Stimulated activated CD4-positive, alpha-beta T cell treated with anti-CD3 and anti-CD28 coated beads, Interleukin-2, amount 100 ng/mL, for 24 hours (primary cell): ENCODE data around the gene FZD1.

Experiments used
- DNase-seq, 2 donors: peaks; one replicate each; pipeline ENCODE4 v3.0.0-alpha.2; 2020

FZD1 gene

DNA sequence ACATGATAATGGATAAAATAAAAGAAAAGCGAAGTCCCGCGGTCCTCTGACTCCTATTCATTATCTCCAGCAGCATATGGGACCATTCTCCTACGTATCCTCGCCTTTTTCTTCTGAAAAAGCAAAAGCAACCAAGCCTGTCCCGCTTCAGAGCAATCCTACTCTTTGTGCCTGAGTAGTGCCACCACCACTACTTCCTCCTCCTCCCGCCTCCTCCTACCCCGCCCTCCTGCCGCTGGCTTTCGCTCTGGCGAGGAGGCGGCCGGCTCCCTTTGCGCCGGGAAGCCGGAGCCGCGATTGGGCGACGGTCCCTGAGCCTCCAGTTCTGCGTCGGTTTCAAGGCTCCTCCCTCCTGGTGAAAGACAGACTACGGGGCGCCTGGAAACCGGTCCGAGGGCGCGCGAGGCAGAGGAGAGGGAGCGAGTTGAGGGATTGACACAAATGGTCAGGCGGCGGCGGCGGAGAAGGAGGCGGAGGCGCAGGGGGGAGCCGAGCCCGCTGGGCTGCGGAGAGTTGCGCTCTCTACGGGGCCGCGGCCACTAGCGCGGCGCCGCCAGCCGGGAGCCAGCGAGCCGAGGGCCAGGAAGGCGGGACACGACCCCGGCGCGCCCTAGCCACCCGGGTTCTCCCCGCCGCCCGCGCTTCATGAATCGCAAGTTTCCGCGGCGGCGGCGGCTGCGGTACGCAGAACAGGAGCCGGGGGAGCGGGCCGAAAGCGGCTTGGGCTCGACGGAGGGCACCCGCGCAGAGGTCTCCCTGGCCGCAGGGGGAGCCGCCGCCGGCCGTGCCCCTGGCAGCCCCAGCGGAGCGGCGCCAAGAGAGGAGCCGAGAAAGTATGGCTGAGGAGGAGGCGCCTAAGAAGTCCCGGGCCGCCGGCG, at the start of gene FZD1:
Gene FZD1, plus strand, starts transcription at position 388 of the 878 bp plus-strand sequence. Its CDS starts 448 bp downstream, at position 836.
- peak; percentile 42 to 79 for DNase-seq

DNA sequence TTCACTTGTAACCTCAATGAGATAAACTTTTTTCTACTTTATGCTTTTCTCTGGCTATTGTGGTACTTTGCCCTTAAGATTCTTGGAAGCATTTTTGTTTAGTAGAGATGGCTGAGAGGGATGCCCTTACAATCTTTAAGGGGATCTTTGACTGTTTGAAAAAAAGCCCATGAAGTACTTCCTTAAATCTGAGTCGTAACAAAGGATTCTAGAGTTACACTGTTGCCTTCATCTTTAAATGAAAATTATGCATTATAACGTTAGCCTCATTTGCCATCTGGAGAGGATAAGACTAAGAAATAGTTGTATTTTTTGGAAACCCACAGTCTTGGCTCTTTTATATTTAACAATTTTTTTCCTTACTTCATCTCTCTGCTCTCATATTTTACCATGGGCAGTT, 37.8 kb upstream of the FZD1 start:
- DNase-seq = no peak

DNA sequence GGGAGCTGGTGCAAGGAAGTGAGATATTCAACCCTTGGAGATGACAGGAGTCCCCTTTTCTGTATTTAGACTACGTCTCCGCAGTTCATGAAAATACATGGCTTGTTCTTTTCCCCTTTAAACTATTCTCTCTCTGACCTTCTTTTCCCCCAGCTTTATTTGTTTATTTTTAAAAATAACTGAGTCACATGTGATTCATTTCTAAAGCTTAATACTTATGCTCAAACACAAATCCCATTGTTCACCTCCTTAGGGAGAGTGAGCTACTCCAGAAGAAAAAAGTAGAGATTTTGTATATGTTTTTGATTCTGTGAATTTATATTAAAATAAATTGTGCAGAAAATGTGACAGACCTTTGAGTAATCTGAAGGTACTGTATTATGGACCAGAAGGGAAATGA, 35.9 kb upstream of the FZD1 start:
- DNase-seq = no peak

DNA sequence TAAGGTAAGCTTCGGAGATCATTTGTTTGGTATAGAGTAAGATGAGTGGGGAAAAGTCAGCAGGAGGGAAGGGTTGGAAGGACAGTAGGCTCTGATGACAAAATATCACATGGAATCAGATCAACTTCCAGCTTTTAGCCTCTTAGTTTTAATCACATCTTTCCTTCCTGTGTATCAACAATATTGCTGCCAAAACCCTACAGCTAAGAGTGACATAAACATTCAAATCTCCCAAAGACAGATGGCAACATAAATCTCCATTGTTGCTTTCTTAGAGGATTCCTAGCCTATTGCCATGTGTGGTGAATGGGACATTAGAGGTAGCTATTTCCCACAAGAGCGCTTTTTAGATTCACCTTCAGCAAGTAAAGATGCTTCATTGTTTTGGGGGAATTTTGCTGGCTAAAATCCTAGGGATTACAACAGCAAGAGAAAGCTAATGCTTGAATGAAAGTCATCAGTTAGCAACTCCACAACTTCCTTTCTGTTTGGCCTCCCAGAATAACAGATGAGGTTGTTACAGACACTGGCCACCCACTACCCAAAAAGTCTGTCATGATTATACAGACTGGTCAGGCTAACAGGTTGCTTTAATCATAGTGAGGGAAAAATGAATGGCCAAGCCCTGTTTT, 35.2 kb upstream of the FZD1 start:
- DNase-seq = no peak

DNA sequence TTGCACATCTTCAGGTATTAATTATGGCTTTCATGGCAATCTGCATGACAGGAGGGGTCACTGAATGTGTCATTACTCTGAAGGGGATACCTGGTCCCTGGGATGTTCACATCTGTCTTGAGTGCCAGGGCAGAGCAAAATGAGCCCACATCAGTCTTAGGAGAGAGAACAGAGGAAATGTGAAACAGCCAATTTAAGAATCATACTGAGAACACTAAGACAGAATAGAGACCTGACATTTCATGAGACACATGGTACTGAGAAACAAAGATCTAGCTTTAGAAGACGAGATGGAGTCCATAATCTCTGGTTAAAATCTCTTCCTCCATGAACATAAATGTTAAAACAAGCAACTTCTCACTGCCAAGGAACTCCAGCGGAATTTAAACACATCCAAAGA, 34.1 kb upstream of the FZD1 start:
- no peak for DNase-seq

DNA sequence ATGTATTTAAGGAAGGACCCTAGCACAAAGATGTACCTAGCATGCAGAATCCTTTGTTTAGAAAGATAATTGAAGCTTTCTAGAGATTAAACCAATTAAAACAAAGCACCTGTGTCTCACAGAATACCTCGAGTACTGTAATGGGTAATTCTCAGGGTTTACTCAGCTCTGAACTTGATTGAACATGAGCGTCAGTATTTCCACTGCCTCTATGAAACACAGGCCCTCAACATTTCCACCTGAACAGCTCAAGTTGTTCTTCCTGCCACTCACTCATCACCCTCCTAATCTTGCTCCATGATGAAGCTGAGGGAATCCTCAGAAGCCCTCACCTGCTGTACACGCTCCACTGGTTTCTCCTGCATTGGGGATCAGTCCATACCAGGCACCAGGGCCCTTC, 33.7 kb upstream of the FZD1 start:
- DNase-seq = no peak

DNA sequence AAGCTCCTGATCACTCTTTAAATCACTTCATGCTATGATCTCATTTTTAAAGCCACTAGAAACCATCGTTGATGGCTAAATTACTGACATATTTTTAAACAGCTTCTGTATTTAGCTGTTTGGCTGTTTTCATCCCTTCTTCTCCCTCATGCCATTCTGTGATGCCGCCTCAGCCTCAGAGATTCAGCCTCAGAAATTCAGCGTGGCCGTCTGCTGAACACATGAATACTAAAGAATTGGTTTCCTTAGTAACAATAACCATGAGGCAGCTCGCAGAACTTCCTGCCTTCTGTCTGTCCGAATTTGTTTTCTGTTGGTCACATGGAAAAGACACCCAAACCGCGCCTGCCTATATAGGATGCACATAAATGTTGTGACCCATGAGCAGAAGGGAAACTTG, 31.0 kb upstream of the FZD1 start:
- no peak for DNase-seq

DNA sequence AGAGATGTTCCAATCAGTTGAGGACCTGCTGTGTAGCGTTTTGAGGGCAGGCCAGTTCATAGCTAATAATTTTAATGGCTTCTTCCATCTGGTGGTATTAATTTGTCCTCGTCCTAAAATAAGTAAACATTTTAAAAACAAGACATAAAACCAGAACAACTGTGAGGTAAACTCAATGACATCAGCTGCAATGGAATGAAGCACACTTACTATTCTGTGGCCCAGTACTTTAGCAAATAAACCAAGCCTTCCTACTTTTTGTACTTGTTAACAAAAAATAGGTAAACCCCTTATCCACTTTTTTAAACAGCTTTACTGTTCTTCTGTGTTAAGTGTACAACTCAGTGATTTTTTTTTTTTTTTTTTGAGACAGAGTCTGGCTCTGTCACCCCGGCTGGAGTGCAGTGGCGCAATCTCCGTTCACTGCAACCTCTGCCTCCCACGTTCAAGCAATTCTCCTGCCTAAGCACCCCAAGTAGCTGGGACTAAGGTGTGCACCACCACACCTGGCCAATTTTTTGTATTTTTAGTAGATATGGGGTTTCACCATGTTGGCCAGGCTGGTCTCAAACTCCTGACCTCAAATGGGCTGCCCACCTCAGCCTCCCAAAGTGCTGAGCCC, 28.9 kb upstream of the FZD1 start:
- no peak for DNase-seq

DNA sequence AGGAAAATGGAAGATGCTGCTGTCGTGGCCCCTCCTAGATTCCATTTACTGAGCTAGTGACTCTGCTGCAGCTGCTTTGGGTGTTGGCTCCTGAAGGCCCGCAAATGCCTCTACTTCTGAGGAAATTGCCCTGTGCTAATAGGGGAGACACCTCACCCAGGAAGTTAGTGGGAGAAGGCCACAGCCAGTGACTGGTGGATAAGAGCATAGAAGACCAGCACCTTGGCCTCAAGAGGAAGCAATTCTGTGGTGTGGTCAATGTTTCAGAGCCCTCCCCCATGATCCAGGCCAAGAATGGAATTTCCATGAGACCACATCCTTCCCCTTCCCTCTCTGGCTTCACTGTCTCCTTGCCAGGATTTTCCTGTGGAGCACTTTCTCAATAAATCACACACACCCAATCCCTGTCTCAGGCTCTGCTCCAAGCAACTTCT, 25.0 kb upstream of the FZD1 start:
- no peak for DNase-seq

DNA sequence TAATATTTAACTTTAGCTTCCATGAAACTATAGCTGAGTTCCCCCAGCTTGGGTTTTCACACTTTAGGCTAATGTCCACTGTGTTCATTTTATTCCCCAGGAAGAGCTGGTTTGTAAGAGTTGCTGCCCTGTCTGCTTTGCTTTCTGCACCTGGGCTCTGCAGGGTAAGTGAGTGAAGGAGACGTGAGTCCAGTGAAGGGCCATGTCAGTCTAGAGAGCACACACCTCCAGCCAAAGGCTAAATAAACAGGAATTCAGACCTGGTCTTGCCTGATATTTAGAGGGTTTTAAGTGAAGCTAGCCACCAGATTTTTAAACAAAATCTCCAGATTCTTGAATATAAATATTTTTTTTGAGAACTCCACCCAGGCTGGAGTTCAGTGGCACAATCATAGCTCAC, 24.5 kb upstream of the FZD1 start:
- DNase-seq = no peak

DNA sequence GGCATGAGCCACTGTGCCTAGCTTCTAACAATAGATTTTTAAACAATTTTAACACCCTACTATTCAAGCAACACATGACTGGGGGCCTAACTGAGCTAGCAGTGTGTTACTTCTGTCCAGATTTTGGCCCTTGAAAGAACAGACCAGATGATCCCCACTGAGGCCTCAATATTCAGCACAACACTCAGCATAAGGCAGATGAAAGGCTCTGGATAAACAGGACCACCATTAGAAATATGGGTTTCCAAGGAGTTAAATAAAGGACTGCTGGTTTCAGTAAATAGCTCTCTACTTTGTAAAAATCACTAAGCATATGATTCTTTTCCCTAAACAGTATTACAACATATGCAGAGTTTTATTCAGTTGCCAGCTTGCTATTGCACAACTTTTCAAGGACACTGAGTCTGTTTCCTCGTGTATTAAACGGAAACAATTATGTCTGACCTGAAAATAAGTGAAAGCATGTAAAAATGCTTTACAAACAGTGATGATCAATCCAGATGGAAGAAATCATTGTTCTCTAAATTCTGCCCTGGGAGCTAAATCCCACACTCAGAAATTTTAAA, 23.8 kb upstream of the FZD1 start:
- DNase-seq = no peak

DNA sequence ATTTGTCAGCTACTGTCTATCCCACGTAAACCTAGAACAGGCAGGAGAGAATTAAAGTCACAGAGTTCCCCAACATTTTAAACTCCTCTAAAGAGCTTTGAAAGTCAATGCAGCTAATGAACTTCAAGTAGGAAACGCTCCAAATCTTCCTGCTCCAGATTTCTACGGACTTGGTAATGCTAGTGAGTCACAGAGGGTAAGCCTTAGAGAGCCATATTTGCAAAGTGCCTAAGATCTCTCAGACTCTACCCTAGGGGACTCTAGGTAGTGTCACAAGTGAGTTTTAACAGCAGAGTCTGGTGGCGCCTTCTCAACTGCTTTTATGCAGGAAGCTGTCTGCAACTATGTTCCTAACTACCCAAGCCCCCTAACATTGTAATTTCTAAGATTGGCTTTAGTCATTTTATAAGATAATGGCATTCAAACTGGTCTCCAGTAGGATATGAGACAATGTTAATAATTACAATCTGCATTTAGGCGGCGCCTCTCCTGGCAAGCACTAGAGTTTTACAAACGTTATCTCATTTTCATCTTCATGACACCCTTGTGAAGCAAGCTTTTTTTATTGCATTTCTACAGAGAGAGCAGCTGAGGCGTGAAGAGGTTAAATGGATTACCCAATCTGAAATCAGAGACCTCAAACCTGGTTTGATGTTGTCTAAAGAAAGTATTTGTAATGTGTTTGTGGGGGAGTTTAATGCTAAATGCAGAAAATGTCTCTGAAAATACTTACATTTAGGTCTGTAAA, 22.0 kb upstream of the FZD1 start:
- no peak for DNase-seq

DNA sequence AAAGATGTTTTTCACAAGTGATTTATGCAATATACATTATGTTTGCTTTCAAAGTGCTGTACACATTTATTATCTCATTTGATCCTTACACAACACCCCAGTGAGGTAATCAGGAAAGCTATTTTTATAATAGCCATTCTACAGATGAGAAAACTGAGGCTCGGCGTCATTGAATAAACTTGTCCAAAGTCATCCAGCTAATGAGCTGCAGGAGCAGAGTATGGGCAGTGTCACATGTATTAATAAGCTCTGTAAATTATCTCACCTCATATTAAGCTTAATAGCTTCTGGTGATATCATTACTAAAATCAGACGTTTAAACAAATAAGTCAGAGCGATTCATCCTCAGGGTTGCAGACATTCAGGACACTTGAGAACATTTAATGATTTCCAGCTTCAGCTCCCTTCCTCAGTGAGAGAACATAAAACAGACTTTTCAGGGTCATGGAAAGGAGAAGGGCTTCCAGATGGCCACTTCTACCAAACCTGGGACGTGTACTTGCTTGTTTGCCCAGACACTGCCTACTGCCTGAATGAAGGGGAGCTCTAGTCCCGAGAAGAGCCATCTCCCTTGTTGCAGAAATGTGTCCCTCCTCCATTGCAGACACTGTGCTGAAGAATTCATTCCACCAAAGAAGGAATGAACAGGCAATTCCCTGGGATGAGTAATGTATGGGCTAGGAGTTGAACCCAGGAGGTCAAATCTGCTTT, 20.5 kb upstream of the FZD1 start:
- no peak for DNase-seq

DNA sequence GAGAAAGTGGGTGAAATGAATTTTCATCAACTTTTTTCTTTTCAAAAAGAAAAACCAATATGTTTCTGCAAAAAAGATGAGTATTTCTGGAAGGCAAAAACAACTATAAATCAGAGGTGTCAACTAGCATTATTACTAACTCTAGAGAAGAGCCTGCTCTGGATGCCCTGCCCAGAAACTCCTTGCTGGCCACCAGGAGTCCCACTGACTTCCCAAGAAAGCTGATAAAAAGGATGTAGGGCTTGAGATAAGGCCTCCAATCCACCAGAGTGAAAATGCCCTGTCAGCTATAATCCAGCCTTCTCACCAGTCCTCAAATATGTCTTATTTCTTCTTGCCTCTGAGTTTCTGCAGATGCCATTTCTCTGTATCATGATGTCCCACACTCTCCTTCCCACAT, 16.7 kb upstream of the FZD1 start:
- no peak for DNase-seq

DNA sequence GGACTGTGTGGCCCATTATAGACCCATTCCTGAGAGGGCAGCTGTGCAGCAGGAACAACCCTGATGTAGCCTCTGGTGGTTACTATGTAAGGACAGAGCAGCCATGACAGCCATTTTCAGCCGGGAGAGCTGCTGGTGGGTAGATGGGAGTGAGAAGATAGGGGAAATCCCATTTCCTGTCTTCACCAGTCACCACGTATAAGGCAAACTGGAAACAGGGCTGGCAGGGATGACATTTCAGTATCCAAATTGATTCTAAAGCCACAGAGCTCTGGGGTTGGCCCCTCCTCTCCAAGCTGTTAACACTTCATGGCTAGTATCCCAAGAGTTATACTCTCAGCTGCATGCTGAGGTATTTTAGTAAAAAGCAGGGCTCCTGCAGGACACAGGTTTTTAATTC, 15.2 kb upstream of the FZD1 start:
- no peak for DNase-seq

DNA sequence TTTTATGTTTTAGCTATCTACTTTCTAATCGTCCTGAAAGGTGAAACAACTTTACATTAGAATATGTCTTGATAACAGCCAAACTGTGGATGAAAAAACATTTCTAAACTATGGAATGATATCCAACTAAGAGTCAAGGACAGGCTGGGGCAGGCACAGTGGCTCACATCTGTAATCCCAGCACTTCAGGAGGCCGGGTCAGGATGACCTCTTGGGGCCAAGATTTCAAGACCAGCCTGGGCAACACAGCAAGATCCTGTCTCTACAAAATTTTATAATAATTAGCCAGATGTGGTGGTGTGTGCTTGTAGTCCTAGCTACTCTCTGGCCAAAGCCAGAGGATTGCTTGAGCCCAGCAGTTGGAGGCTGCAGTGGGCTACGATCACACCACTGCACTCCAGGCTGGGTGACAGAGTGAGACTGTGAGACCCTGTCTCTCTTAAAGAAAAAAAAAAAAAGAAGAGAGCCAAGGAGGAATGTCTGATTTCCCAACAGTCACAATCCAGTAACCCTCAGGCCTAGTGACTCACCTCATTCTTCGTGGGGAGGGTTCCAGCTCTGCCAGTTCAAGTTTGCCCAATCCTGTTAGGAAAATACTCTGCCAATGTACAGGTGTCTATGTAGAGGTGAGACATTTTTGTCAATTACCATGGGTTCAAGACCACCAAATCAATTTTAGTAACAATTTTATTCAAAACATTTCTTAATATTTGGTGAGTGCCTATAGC, 14.6 kb upstream of the FZD1 start:
- DNase-seq = no peak

DNA sequence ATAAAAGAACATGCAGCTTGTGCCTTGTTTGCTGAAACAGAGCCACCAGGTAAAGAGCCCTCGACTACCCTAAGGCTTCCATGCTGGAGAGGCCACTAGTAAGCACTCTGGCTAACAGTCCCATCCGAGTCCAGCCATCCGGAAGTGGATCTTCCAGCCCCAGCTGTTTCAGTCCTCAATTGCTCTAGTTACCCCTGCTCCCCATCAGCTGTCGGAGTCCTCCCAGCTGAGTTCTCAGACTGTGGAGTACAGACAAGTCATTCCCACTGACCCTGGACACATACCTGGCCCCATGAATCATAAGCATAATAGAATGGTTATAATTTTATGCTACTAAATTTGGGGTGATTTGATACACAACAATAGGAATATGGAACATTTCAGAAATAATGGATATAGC, 13.5 kb upstream of the FZD1 start:
- DNase-seq = no peak

DNA sequence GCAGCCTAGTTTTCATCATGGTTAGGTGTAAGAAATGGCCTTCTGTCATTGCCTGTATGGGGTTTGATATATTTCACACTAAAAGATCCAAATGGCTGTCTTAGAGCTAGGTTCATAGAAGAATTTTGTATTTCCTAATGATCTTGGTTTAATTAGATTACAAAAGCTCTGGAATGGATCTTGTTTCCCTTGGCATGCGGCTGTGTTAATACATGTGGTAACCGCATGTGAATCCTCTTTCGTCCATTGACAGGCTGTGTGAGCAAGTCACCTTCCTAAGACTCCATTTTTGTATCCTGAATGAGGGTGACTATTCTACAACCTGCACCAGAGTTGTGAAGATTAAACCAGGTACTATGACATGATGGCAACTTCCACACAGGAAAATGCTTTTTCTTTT, 12.4 kb upstream of the FZD1 start:
- no peak for DNase-seq

DNA sequence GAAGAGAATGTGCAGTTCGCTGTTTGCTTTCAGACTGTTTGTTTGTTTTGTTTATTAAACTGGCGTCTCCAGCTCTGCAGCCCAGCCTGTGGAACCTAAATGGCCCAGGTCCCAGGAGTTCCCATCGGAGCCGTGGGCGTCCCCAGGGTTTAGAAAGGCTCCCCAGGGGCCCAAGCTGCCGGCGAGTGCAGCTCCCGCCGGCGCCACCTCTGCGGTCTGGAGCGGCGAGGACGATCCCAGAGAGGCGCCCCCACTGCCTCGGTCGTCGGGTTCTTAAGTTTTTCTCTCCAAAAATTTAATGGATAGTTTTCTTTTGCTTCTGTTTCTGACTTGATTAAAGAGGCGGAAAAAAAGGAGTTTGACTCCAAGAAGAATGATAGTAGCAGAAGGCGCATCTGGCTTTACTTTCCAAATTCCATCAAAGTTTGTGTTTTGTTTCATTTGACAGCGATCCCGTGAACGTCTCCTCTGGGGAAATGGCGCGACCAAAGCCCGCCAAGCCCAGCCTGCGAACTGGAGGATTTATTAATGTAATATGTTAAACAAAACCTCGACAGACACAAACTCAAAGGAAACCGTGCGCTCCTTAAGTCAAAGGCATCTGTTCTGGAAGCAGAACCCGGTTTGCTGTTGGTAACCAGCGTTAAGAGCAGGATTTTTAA, 718 bp upstream of the FZD1 start:
- no peak for DNase-seq

DNA sequence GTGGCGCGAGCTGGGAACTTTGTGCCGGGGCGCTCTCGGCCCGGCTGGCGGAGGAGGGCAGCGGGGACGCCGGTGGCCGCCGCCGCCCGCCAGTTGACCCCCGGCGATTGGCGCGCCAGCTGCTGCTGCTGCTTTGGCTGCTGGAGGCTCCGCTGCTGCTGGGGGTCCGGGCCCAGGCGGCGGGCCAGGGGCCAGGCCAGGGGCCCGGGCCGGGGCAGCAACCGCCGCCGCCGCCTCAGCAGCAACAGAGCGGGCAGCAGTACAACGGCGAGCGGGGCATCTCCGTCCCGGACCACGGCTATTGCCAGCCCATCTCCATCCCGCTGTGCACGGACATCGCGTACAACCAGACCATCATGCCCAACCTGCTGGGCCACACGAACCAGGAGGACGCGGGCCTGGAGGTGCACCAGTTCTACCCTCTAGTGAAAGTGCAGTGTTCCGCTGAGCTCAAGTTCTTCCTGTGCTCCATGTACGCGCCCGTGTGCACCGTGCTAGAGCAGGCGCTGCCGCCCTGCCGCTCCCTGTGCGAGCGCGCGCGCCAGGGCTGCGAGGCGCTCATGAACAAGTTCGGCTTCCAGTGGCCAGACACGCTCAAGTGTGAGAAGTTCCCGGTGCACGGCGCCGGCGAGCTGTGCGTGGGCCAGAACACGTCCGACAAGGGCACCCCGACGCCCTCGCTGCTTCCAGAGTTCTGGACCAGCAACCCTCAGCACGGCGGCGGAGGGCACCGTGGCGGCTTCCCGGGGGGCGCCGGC, 870 bp downstream of the FZD1 start:
- DNase-seq = peak in 1 of 2 donors; percentile 35
